Measurements from ENCODE around the gene NR3C1.

DNA sequence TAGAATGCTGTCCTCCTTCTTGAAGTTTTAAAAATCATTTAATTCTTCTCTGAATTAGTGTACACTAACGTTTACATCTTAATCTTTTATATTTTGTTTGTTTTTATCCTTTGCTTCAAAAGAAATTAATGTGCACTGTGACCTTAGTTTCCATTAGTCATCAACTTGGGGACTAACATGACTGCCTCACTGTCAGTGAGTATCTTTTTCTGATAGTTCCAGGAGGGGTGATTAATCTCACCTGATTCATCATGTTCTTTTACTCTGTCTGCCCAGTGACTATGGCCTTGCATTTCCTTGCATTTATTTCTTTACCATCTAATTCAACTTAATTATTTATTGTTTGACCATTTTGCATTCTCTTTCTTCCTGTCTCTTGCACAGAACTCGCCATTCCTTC is 33.4 kb upstream of the NR3C1 start:
- TF ChIP-seq POLR2A (IDR thresholded peaks at IDR 0.05; ENCODE audit: low read depth, low read length) (no peak), TAF1 (IDR thresholded peaks at IDR 0.05; ENCODE audit: low read depth, low read length) (no peak), POLR2AphosphoS5 (IDR thresholded peaks at IDR 0.05; ENCODE audit: low read depth, low read length) (no peak), POU2F2 (IDR thresholded peaks at IDR 0.05; ENCODE audit: low read depth, low read length) (no peak), SPI1 (IDR thresholded peaks at IDR 0.05; ENCODE audit: low read depth, low read length) (no peak), PAX5 (IDR thresholded peaks at IDR 0.05; ENCODE audit: insufficient read depth, low read length, severe bottlenecking) (no peak)

Measured in GM12891 (cell line).